ENCODE measurements around the gene SLC25A22.

SLC25A22 gene

DNA sequence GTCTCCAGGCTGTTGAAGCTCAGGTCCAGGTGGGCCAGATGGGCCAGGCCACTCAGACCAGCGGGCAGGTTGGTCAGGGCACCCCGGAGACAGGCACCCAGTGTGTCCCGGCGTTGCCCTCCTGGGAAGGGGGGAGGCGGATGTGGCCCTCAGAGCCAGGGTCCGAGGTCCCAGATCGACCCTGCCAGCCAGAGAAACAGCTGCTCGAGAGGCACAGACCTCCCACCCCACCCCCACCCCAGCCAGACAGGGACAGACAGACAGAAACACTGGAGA is 5.3 kb upstream of the SLC25A22 start:
- no peak for DNase-seq

DNA sequence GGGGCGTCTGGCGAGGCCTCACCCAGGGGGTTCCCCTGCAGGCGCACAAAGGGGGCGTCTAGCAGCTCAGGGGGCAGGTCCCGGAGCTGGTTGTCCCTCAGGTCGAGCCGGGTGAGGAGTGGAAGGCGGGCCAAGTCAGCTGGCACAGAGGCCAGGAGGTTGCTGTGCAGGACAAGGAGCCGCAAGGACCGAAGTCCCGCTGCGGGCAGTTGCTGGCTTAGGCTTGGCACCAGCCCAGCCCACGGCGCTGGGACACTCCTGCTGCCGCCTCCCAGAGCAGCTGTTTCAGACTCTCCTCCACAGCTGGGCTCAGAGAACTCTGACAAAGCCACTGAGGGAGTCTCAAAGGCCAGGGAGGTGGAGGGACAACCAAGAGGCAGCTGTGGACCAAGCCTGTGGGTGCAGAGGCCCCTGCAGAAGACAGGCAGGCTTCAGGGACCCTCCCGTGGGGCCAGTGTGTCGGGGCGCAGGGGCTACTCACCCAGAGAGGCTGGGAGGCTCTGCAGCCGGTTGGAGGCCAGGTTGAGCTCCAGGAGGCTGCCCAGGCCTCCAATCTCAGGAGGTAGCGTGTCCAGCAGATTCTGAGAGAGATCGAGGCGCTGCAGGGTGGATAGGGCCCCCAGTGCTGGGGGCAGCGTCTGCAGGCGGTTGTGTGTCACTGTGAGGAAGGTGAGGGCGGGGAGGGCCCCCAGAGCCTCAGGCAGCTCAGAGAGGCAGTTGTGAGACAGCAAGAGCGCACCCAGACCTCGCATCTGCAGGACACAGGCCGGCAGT is 4.8 kb upstream of the SLC25A22 start:
- no peak for DNase-seq

DNA sequence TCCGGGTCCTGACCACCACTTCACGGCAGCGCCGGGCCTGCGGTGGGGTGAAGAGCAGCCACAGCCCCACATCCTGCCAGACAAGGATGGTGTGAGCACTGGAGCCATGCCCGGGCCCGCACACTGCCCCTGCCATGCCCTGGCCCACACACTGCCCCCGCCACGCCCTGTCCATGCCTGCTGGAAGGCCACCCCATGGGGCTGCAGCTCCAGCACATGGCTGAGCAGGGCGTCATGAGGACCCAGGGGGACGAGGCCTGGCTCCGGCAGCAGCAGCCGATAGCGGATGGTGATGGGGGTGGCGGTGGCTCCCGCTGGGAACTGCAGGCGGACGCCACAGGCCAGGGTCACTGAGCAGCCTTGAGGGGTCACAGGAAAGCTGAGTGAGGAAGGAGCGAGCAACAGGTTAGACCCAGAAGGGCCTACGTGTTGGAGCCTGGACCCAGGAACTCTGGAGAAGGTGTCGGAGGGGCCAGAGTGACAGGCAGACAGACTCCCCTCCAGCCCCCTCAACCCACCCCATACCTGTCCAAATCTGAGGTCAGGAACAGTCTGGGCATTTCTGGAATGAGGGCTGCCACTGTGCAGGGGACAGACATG is 4.0 kb upstream of the SLC25A22 start:
- no peak for DNase-seq

DNA sequence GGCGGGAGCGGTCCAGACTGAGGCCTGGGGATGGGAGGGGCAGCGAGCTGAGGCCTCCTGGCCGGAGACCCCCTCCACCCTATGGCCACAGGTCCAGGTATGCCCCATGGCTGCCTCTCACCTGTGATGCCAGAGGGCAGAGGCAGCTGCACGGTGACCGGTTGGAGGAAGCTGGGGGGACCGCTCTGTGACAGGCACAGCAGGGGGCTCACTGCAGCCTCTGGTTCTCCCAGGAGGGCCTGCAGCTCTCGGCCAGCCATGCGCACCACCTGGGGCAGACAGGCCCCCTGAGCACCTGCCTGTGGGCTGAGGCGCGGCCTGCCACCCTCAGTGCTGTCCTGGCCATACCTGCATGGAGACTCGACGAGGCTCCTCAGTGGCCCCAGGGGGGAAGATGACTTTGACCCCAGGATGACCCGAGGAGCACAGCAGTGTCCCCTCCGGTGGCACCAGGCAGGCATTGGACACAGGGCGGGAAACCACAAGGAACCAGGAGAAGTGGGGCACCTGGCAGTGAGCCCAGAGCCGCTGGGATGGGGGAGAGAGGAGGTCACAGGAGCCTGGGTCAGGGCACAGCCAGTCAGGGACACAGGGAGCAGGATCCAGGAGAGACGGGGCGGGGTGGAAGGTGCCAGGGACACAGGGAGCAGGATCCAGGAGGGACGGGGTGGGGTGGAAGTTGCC is 3.2 kb upstream of the SLC25A22 start:
- DNase-seq, result no peak

DNA sequence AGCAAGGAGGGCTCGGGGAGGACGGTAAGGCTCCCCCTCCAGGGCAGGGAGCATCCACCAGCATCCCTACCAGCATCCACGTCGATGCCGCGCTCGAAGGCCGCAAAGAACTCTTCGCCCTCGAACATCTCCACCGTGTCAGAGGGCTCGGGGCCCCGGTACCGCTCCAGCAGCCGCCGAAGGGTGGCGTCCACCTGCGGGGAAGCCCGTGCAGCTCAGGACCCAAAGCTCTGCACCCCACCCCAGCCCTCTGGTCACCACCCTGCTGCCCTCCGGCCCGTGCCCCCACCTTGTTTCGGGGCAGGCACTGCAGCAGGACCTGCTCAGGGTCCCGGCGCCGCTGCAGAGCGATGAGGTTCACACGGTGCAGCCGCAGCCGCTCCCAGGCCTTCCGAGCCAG is 2.4 kb upstream of the SLC25A22 start:
- no peak for DNase-seq

DNA sequence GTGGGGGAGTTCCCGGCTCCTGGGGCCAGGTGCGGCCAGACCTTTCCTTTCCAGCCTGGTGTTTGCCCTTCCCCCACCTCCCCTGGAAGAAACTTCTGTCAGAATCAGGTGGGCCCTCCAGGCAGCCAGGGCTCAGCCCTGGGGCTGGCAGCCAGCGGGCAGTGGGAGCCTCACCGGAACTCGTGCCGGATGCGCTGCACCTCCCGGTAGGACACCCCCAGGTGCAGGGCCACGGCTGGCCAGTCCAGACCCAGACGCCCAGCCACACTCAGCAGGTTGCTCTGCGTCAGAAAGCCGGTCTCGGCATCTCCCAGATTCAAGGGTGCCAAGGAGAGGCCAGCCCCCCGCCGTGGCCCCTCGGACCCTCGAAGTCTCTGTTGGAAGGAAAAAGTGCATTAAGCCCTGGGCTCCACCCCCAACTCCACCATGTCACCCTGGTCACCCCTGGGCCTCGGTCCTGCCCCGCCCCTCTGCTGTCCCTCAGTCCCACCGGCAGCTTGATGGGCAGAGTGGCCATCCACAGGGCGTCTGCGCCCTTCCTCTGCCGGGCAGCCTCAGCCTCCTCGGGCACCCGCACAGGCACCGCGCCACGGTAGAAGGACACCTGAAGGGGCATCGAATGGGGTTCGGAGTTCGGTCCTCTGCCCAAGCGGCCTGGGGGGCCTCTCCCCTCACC is 1.7 kb upstream of the SLC25A22 start:
- no peak for DNase-seq

DNA sequence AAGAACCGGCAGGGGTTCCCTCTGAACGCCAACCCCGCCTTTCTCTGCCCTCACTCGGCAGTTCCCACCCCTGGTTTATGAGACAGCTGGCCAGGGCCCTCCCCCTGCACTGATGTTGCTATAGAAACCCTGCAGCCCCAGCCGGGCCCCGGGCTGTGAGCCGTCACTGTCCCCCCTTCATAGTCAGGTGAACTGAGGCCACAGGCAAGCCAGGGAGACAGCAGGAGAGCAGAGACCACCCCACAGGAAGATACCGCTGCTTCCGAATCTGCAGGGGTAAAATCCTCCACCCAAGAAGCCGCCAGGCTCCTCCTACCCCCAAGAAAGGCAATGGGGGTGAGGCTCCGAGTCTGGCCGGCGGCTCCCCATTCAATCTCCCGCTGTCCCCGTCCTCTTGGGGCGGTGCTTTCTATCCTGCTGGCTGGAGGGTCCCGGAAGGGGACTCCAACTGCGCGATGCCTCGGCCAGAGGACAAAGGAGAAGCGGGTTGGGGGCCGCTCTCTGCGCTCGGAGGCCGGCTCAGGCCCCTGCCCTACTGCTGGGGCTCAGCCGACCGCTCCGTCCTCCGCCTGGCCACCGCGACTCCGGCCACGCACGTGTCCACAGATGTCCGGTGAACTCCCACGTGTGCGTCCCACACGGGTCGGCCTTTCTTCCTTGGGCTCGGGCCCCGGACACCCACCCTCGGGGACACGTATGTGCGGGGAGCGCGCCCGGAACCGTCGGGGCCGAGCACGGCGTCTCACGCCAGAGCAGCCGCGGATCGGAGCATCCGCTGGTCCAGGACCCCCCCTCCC is 587 bp downstream of the SLC25A22 start:
- DNase-seq, result peak; percentile 63 to 85 (median 74)

DNA sequence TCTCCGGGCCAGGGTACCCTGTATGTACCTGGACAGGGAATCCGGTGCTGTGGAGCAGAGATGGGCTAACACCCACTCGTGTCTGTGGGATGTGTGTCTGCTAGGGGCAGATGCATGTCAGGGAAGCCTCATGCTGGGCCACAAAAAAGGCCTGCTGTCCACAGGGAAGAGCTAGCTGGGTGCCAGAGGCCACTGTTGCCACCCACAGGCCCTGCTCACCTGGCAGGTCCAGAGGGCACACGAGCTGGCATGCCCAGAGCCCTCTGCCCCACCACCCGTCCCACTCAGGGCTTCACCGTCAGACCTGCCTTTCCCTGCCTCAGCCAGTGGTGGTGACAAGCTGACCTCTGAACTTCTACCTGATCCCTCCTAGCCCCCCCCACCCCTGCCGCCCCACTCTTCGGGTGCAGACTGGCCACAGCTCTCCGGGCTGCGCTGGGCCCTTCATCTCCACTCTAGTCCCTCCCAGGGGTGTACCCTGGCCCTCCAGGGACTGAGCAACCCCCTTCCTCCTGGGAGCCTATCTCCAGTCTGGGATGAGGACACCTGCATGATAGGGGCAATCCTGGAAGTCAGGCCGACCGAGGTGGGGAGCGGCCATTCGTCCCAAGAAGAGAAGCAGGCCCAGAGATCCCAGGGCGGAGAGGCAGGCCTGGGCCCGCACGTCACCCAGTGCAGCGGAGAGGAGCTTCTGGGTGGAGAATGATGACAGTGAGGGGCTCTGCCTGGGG is 1.4 kb downstream of the SLC25A22 start:
- DNase-seq, result no peak

DNA sequence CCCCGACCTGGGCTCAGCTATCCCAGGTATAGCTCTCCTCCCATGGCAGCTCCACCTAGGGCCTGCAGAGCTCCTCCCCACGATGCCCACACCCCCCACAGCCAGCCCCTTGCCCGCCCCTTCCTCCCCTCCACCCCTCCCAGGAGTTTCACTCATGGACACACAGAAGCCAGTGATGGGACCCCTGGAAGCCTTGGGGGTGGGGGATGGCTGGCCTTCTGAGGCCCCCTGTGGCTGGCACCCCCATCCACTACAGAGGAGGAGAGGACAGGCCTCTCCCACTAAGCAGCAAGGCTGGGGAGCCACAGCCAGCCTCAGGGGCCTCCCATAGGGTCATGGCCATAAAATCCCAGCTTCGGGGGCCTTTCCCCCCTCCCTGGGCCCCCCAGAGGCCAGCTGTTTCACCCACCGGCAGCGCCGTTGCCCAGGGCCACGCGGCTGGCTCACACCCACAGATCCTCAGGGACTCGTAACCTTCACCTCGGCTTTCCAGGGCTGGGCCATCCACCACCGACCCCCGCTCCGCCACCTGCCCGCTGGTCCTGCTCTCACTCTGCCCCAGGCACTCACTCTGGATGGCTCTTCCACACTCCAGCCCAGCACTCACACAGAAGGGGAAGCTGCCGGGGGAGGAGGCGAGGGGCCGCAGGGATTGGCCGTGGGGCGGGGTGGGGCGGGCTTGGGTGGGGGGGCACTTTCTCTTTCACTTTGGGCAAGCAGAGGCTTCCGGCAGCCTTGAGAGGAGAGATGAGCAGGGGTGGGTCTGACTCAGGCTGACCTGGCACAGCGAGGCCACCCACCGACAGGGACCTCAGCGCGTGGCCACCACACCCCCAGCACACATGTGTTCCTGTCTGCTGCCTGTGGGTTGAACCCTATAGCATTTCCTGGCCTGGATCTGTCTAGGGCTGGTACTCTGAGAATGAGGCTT is 2.2 kb downstream of the SLC25A22 start:
- peak; percentile 85 to 93 (median 92) for DNase-seq

DNA sequence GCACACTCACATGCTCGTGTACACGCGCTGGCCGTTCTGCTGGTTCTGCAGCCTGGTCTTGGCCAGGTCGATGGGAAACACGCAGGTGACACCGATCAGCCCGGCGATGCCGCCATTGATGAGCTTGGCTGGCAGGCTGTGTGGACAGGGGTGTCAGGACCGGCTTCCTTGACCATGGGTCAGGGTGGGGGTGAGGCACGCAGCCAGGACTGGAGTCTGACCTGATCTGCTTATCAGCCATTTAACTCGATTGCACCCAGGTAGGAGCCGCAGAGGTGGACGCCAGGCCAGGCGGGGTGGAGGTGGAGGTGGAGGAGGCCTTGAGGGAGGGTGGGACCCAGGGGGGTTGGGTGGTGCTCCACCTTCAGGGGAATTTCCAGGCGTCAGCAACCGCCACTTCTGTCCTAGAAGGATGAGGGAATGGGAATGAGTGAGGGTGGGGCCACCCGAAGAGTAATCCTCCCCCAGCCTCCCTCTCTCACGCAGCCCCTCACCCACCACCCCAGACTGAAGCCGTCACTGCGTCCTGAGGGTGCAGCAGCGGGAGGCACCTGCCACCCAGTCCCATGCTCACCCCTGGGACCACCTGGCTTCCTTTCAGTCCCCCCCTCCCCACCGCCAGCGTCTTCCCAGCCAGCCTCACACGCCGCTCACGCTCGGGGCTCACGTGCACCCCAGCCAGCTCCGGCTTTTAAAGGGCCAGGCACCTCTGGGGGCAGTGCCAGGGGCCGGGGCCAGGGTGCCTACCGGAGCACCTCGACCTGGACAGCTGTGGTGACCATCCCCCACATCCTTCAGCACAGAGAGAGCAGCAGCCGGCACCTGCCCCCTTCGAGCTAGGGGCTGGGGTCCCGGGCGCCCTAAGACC is 3.1 kb downstream of the SLC25A22 start:
- no peak for DNase-seq

DNA sequence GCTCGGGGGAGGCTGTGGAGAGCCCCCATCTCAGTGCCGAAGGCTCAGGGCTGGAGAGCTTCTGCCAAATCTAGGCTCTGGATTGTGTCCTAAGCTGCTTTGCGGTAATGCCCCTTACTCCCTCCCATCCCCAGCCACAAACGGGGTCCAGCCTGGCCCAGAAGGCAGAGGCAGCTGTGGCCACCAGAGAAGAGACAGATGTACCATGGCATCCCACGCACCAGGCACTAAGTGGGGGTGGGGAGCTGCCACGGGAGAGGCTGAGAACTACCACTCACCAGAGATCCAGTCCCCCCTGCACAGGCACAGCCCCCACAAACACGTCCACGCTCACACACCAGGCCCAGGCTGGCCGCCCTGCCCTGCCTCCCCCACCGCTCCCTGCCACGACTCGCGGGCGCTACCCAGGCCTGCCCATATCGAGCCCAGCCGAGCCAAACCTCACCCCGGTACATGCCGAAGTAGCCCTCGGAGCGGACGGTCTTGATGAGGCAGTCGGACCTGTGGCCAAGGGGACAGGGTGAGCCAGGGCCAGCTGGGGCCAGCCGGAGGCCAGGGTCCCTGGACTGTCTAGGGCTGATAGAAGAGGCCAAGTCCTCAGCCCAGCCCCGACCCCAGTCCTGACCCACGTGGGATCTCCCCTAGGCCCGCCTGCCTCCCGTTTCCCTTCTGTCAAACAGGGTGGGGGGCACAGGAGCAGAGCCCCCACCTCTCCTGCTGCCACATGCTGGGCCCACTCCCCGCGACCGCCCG is 3.9 kb downstream of the SLC25A22 start:
- no peak for DNase-seq

DNA sequence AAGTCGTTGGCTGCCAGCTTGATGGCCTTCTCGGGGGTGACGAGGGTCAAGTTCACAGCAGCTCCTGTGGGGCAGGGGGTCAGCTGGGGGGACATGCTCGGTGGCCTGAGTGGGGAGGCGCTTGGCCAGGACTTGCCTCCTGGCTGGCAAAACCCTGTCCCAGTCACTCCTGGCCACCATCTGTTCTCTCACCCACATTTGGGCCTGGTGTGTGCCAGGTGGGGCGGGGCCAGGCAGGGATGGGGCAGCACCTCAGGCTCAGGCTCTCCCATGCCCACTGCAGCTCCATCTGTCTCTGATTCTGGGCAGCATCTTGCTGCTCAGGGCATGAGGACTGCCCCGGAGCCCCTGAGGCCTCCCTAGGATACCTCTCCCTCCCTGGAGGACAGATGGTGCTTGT is 4.5 kb downstream of the SLC25A22 start:
- no peak for DNase-seq

DNA sequence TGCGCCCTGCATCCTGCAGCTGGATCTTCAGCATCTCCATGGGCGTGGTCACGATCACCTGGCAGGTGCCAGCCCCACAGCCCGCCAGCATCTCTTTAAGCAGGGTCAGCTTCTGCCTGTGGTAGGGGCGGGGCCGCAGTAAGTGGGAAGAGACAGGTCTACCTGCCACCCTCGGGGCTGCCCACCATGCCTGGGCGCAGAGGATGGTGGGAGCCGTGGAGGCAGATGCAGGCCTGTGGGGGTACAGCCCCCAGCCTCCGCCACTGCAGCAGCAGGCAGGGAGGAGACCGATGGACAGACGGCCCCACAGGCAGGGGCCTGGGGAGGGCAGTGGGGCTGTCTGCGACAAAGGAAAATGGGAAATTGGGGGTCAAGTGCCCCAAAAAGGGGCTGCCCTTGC is 5.2 kb downstream of the SLC25A22 start:
- DNase-seq, result no peak

DNA sequence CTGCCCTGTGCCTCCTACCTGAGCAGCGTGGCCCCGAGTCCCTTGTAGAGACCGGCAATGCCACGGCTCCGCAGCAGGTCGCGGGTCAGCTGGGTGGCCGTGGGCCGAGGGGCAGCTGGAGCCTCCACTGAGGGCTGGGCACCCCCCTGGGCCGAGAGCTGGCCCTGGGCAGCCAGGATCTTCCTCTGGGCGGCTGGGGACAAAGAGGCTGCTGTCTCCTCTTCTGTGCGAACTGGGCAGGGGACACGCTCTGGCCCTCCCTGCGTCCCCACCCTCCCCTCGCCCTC is 5.6 kb downstream of the SLC25A22 start:
- DNase-seq, result no peak

DNA sequence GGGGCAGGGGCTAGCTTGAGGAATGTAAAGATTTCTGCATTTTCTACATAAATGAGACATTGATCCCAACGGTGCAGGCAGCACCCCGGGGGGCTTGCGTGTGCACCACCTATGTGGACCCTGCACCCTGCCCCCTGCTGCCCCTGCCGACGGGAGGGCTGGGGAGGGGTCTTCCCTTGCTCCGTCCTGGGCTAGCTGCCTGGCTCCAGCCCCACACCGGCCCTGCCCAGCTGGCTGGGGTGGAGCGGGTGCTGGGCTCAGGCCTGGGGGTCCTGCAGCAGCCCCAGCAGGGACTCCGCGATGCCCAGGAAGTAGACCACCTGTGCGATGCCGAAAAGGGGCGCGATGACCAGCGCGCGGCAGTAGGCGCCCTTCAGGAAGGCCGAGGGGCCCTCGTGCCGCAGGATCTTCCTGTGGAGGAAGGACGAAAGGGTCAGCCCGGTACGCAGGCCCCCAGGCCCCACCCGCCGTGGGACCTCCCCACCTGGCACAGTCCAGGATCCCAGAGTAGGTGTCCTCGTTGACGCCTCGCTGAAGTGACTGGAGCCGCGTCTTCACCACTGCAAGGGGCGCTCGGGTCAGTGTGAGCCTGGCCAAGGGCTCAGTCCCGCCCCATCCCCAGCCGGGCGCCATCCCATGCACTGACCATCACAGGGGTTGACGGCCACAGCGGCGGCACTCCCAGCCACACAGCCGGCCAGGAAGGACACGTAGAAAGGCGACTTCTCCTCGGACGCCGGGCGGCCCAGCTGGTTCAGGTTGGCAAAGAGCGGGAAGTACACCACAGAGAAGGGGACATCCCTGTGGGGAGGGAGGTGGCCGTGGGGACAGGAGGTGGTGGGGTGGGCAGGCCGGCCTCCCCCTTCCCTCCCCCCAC is 6.2 kb downstream of the SLC25A22 start:
- DNase-seq, result no peak

DNA sequence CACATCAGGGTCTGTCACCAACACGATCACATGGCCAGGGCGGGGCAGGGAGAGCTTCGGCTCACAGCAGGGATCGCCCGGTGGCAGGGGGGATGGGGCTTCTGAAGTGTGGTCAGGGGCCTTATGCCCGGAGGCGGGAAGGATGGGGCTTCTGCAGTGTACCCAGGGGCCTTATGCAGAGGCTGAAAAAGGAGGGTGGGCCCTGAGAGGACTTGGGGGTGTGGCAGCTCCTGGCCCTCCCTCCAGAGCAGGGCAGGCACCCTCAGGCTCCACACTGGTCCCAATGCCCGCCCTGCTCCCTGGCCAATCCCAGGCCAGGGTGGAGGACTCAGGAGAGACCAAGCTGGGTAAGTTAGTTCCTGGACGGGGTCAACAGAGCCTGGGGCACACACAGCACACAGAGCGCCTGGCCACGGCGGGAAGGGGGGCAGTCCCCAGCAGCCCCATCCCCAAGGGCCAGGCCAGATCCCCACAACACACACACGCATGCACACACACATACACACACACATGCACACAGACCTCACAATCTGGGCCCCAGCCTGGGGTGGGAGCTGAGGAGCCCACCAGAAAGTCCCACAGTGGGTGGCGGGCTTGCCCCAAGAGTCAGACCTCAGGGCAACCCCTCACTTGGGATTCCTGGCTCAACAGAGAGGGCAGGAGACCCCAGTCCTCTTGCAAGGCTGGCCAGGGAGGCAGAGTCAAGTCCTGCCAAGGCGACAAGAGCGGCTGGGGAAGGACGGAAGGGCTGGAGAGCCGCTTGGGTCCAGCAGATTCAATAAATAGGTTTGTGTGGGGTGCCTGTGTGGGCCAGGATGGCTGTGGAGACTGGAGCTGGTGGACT is 7.1 kb downstream of the SLC25A22 start:
- no peak for DNase-seq

DNA sequence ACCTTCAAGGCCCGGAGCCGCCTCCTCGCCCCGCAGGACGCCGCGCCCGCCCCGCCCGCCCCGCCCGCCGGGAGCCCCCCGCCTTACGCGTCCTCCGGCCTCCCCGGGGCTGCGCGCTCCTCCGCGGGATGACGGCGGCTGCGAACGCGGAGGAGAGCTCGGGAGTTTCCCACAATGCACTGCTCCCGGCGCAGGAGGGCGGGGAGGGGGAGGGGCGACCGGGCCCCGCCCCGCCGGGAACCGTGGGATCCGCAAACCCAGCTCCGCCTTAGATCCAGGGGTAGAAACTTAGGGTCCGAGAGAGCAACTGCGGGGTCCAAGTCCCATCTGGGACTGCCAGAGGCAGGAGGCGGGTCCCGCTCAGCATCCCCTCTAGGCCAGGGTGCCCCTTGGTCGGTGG is 8.1 kb downstream of the SLC25A22 start, which contains the start of gene CEND1:
Gene CEND1 (minus strand): TSS at position 148 of the 400 bp plus-strand sequence. CDS start 1,514 bp downstream, outside the sequence.
- peak in 3 of 4 experiments; percentile 19 to 50 (median 44) for DNase-seq

All from suppressor macrophage (primary cell).